Measurements from ENCODE around the gene USP43.

DNA sequence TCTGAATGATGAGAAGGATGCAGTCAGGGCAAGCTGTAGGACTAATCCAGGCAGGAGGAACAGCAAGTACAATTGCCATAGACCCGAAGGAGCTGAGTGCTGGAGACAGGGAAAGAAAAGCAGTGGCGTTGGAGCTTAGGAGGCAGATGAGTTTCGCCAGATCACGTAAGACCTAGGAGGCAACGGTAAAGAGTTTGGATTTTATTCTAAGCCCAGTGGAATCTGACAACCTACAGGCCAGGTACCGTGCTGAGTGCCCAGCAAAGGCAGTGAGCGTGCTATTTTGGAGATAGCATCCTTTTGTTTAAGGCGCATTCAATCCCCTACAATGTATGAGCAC lies 1.2 kb downstream of the USP43 start:
- TF ChIP-seq, protein P1, sequence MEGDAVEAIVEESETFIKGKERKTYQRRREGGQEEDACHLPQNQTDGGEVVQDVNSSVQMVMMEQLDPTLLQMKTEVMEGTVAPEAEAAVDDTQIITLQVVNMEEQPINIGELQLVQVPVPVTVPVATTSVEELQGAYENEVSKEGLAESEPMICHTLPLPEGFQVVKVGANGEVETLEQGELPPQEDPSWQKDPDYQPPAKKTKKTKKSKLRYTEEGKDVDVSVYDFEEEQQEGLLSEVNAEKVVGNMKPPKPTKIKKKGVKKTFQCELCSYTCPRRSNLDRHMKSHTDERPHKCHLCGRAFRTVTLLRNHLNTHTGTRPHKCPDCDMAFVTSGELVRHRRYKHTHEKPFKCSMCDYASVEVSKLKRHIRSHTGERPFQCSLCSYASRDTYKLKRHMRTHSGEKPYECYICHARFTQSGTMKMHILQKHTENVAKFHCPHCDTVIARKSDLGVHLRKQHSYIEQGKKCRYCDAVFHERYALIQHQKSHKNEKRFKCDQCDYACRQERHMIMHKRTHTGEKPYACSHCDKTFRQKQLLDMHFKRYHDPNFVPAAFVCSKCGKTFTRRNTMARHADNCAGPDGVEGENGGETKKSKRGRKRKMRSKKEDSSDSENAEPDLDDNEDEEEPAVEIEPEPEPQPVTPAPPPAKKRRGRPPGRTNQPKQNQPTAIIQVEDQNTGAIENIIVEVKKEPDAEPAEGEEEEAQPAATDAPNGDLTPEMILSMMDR (conservative IDR thresholded peaks at IDR 0.05 in 1 of 2, IDR thresholded peaks at IDR 0.05 in 1 of 2; ENCODE audit: low read depth in 1 of 2, low read length in 2 of 2): no peak
- TF ChIP-seq EZH2 (IDR thresholded peaks at IDR 0.05; ENCODE audit: low read length, missing control alignments): no peak

All from fibroblast of lung (primary cell).